K562 (cell line): Measurements from ENCODE around the gene CMSS1.

Experiments
- HNRNPH1 ChIP-seq: fragments of 200-400 bp; formaldehyde crosslinking; optimal IDR thresholded peaks from 2 replicates; pipeline ENCODE3; 2017; ENCODE audit warnings: low read depth, mild to moderate bottlenecking, low read length, moderate library complexity
- TARDBP ChIP-seq: fragments of 450-650 bp; IDR thresholded peaks from 2 replicates; pipeline ENCODE4 v1.6.1; 2016
- TF ChIP-seq, protein P1 (sequence below), 3 experiments: IDR thresholded peaks in 2 of 3; conservative IDR thresholded peaks in 1 of 3; 2 replicates each; pipeline ENCODE4 v1.5.1; 2011 to 2012; ENCODE audit warnings: low read length in 3 of 3, mild to moderate bottlenecking in 3 of 3, control low read depth in 2 of 3, improper control_type of control experiment in 1 of 3, inconsistent platforms in 1 of 3, low read depth in 1 of 3, mixed read lengths in 1 of 3, moderate library complexity in 1 of 3; ENCODE audit not compliant: insufficient read depth in 2 of 3

DNA sequence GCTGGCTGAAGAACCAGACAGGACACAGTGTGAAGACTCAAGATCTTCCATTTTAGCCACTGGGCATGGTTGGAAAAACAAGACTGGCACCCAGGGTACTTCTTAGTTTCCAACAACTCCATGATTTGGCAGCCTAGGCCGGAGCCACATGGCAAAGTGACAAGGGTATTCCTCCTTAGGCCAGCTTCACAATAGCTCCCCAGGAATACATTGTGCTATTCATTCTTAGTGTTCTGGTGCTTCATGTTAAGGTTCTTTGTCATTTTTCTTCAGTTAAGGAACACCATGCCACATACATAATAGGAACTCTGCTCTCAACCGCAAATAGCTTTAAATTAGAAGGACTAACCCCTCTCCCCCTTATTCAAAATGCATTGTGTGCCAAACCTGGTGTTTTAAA, 304.7 kb downstream of the CMSS1 start:
- TF ChIP-seq HNRNPH1 (no peak), TARDBP (no peak)
- TF ChIP-seq, protein P1, sequence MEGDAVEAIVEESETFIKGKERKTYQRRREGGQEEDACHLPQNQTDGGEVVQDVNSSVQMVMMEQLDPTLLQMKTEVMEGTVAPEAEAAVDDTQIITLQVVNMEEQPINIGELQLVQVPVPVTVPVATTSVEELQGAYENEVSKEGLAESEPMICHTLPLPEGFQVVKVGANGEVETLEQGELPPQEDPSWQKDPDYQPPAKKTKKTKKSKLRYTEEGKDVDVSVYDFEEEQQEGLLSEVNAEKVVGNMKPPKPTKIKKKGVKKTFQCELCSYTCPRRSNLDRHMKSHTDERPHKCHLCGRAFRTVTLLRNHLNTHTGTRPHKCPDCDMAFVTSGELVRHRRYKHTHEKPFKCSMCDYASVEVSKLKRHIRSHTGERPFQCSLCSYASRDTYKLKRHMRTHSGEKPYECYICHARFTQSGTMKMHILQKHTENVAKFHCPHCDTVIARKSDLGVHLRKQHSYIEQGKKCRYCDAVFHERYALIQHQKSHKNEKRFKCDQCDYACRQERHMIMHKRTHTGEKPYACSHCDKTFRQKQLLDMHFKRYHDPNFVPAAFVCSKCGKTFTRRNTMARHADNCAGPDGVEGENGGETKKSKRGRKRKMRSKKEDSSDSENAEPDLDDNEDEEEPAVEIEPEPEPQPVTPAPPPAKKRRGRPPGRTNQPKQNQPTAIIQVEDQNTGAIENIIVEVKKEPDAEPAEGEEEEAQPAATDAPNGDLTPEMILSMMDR (IDR thresholded peaks at IDR 0.05 in 2 of 3, conservative IDR thresholded peaks at IDR 0.05 in 1 of 3; ENCODE audit: insufficient read depth in 2 of 3, low read depth in 1 of 3, low read length in 3 of 3), result no peak
